Immature natural killer cell (primary cell): ENCODE data around the gene SIGLEC6. TPM values are rescaled to one million over a fixed set of nuclear protein-coding genes. Genes with fewer than 3 reads are reported as not detected.

Experiments used
- DNase-seq, 3 donors: peaks; one replicate each; pipeline ENCODE4 v3.0.0; 2022; ENCODE audit warnings: mixed read lengths in 1 of 3
- H3K27ac Mint-ChIP-seq, 6 donors: one replicate each; pipeline ENCODE4 v1.8.0; 2020; ENCODE audit warnings: mixed read lengths in 6 of 6, mild to moderate bottlenecking in 5 of 6, inconsistent platforms in 4 of 6, moderate library complexity in 3 of 6
- H3K27me3 Mint-ChIP-seq, 3 donors: one replicate each; pipeline ENCODE4 v1.8.0; 2020 to 2021; ENCODE audit warnings: low read depth in 3 of 3, mild to moderate bottlenecking in 3 of 3, mixed read lengths in 3 of 3, moderate library complexity in 3 of 3, inconsistent platforms in 1 of 3
- H3K36me3 Mint-ChIP-seq, 3 donors: one replicate each; pipeline ENCODE4 v1.8.0; 2020; ENCODE audit warnings: mixed read lengths in 3 of 3, inconsistent platforms in 2 of 3, mild to moderate bottlenecking in 2 of 3
- H3K4me1 Mint-ChIP-seq, 2 donors: one replicate each; pipeline ENCODE4 v1.8.0; 2020; ENCODE audit warnings: inconsistent platforms in 2 of 2, mild to moderate bottlenecking in 2 of 2, mixed read lengths in 2 of 2, moderate library complexity in 1 of 2
- H3K4me3 Mint-ChIP-seq, 5 donors: one replicate each; pipeline ENCODE4 v1.8.0; 2020; ENCODE audit warnings: mild to moderate bottlenecking in 5 of 5, mixed read lengths in 5 of 5, inconsistent platforms in 3 of 5, moderate library complexity in 3 of 5
- H3K9me3 Mint-ChIP-seq, 6 donors: one replicate each; pipeline ENCODE4 v1.8.0; 2020; ENCODE audit warnings: mild to moderate bottlenecking in 6 of 6, mixed read lengths in 6 of 6, inconsistent platforms in 4 of 6, moderate library complexity in 3 of 6
- polyA plus RNA-seq, 3 donors: library from polyadenylated mRNA; unstranded; fragments of 300-500 nt; fragmentation: Illumina TruSeq; gene quantifications; one replicate each; pipeline ENCODE4 v1.2.3, GENCODE V29; 2021

SIGLEC6 gene
- polyA plus RNA-seq, 3 donors from 2014 or later = 0.39 to 0.68 TPM; not detected in 1

DNA sequence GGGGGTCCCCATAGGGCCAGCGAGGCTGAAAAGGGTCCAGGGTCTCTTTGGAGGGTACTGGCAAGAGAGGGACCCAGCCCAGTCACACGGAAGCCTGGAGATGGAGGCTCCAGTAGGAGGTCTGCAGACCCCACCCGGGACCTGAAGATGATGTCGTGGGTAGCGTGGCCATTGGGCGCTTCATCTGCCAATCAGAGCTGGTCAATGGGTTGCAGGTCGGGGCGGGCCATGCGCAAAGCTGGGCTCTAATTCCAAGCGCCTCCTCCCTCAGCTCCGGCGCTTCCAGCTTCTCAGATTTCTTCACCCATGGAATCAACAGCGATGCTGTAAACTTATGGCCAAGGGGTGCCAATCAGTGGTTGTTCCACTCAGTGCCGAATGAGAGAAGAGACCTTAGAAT is 40.8 kb downstream of the SIGLEC6 start:
- H3K27me3 Mint-ChIP-seq = peaks cover 6 to 12% (median 7%) of the 10 kb centered on the region in 3 donors
- H3K4me1 Mint-ChIP-seq = no peaks in the 10 kb centered on the region
- no peak overlapping the region for H3K4me3 Mint-ChIP-seq
- H3K9me3 Mint-ChIP-seq = no peaks in the 10 kb centered on the region
- no peak for DNase-seq
- H3K36me3 Mint-ChIP-seq = no peaks in the 10 kb centered on the region
- no peak overlapping the region for H3K27ac Mint-ChIP-seq

DNA sequence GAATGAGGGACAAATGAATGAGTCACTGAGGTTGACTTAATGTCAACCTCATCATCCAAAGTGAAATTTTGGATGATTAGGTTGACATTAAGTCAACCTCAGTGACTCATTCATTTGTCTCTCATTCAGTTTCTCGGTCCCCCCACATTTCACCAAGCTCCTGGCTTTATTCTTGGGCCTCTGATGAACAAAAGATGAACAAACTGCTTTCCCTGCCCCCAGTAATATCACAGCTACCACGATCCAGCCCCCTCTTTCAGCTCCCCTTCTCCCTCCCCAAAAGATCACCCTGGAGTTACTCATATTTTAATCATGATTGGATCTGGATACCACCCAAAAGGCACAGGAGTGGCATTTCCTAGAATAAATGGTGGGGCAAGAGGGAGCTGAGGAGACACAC is 42.4 kb downstream of the SIGLEC6 start:
- peaks cover 7 to 14% (median 10%) of the 10 kb centered on the region in 3 donors for H3K27me3 Mint-ChIP-seq
- no peaks in the 10 kb centered on the region for H3K36me3 Mint-ChIP-seq
- no peaks in the 10 kb centered on the region for H3K9me3 Mint-ChIP-seq
- no peak for DNase-seq
- H3K27ac Mint-ChIP-seq = no peak overlapping the region
- H3K4me1 Mint-ChIP-seq = no peaks in the 10 kb centered on the region
- H3K4me3 Mint-ChIP-seq = no peak overlapping the region

GRCh38 chr19:51488491-51488890 is 43.0 kb downstream of the SIGLEC6 start:
- H3K27ac Mint-ChIP-seq = no peak overlapping the region
- peaks cover 7 to 11% (median 8%) of the 10 kb centered on the region in 3 donors for H3K27me3 Mint-ChIP-seq
- H3K4me1 Mint-ChIP-seq = no peaks in the 10 kb centered on the region

DNA sequence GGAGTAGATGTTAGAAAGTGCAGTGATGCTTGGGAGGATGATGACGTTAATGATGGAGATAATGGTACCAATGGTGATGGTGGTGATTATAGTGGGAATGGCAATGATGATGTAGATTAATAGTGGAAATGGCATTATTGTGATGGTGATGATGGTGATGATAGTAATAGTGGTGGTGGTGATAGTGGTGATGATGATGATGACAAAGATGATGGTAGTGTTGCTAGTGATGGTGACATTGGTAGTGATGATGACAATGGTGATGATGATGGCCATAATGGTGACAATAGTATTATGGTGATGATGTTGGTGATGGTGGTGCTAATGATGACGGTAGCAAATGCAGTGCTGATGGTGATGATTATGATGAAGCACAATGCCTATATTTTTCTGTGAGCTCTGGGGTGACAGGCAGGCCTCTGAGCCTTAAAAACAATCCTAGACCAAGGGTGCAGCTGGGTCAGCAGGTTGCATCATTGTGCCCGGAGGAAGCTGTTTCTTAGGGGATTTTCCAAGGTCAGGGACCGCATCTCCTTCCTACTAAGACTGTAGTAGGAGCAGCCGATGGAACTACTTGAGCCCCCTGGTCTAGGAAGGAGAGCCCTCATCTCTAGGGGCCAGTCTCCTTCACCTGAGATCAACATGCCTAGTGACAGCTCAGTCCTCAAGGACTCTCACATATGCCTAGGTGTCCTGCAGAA is 45.4 kb downstream of the SIGLEC6 start:
- H3K4me3 Mint-ChIP-seq = no peak overlapping the region
- H3K36me3 Mint-ChIP-seq = no peaks in the 10 kb centered on the region
- DNase-seq = no peak
- H3K27me3 Mint-ChIP-seq = peaks cover 7 to 14% (median 8%) of the 10 kb centered on the region in 3 donors
- H3K4me1 Mint-ChIP-seq = no peaks in the 10 kb centered on the region
- H3K27ac Mint-ChIP-seq = no peak overlapping the region
- H3K9me3 Mint-ChIP-seq = no peaks in the 10 kb centered on the region

More at GRCh38 chr19:51488491-51488890, 43.0 kb downstream of the SIGLEC6 start:
- no peaks in the 10 kb centered on the region for H3K9me3 Mint-ChIP-seq
- DNase-seq = no peak
- H3K4me3 Mint-ChIP-seq = no peak overlapping the region
- H3K36me3 Mint-ChIP-seq = no peaks in the 10 kb centered on the region

DNA sequence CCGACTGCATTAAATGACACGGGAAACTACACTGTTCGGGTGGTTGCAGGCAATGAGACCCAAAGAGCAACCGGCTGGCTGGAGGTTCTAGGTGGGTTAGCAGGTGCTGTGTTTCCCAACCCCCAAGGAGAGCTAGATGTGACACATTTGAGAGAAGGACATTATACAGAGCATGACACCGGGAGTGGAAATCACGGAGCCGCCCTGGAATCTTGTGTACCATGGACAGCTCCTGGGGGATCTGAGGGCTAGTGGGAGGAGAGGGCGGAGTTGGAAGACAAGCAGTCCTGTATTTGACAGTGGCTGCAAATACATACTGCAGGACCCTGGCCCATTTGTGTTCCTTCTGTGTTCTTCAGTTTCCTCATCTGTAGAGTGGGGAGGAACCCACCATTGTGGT is 50.9 kb downstream of the SIGLEC6 start:
- H3K4me3 Mint-ChIP-seq = no peak overlapping the region
- no peaks in the 10 kb centered on the region for H3K36me3 Mint-ChIP-seq
- no peak for DNase-seq
- peaks cover 8 to 18% (median 12%) of the 10 kb centered on the region in 3 donors for H3K27me3 Mint-ChIP-seq
- H3K9me3 Mint-ChIP-seq = peaks cover 0 to 3% (median 0%) of the 10 kb centered on the region in 6 donors
- H3K27ac Mint-ChIP-seq = no peak overlapping the region
- H3K4me1 Mint-ChIP-seq = no peaks in the 10 kb centered on the region

- no peaks in the 10 kb centered on the region for H3K36me3 Mint-ChIP-seq
- DNase-seq = no peak
- H3K27me3 Mint-ChIP-seq = peaks cover 10 to 19% (median 11%) of the 10 kb centered on the region in 3 donors
- no peaks in the 10 kb centered on the region for H3K4me1 Mint-ChIP-seq
- H3K27ac Mint-ChIP-seq = no peak overlapping the region
- H3K4me3 Mint-ChIP-seq = no peak overlapping the region
- peaks cover 0 to 3% (median 0%) of the 10 kb centered on the region in 6 donors for H3K9me3 Mint-ChIP-seq
Observed at GRCh38 chr19:51479531-51480331, 51.7 kb downstream of the SIGLEC6 start.

GRCh38 chr19:51478381-51479234 is 52.9 kb downstream of the SIGLEC6 start, which contains the start of gene CEACAM18:
Gene CEACAM18, plus strand, starts transcription at chr19:51478539.
- Mint-ChIP-seq H3K27me3 (peaks cover 11 to 17% (median 11%) of the 10 kb centered on the region in 3 donors), H3K4me1 (no peaks in the 10 kb centered on the region), H3K27ac (no peak within 1 kb of the TSS), H3K9me3 (peaks cover 0 to 3% (median 0%) of the 10 kb centered on the region in 6 donors), H3K4me3 (no peak within 1 kb of the TSS), H3K36me3 (no peaks in the 10 kb centered on the region)
- DNase-seq = no peak

DNA sequence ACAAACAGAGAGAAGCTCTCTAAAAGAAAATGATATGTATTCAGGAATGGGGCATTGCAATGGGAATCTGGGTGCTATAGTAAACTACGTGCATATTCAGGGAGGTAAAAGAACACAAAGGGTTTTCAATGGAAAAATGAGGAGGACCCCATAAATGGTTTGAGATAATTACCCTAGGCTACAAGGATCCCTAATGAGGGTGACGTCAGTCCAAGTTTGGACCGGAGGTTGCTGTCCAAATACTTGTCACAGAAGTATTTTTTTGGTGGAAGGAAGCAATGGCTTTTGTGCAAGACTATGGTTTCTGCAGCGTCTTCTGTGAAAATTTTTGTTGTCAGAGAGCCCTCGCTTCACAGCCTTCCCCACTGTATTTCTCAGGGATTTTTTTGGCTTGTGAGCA is 54.1 kb downstream of the SIGLEC6 start:
- Mint-ChIP-seq H3K4me1 (no peaks in the 10 kb centered on the region), H3K36me3 (no peaks in the 10 kb centered on the region), H3K9me3 (peaks cover 0 to 3% (median 0%) of the 10 kb centered on the region in 6 donors), H3K4me3 (no peak overlapping the region), H3K27me3 (peaks cover 12 to 15% (median 13%) of the 10 kb centered on the region in 3 donors), H3K27ac (no peak overlapping the region)
- DNase-seq = no peak

- Mint-ChIP-seq H3K27me3 (peaks cover 10 to 15% (median 11%) of the 10 kb centered on the region in 3 donors), H3K27ac (no peak overlapping the region), H3K4me1 (no peaks in the 10 kb centered on the region), H3K4me3 (no peak overlapping the region), H3K9me3 (peaks cover 0 to 3% (median 0%) of the 10 kb centered on the region in 6 donors), H3K36me3 (no peaks in the 10 kb centered on the region)
- DNase-seq = no peak
Observed at GRCh38 chr19:51476164-51476563, 55.3 kb downstream of the SIGLEC6 start.

DNA sequence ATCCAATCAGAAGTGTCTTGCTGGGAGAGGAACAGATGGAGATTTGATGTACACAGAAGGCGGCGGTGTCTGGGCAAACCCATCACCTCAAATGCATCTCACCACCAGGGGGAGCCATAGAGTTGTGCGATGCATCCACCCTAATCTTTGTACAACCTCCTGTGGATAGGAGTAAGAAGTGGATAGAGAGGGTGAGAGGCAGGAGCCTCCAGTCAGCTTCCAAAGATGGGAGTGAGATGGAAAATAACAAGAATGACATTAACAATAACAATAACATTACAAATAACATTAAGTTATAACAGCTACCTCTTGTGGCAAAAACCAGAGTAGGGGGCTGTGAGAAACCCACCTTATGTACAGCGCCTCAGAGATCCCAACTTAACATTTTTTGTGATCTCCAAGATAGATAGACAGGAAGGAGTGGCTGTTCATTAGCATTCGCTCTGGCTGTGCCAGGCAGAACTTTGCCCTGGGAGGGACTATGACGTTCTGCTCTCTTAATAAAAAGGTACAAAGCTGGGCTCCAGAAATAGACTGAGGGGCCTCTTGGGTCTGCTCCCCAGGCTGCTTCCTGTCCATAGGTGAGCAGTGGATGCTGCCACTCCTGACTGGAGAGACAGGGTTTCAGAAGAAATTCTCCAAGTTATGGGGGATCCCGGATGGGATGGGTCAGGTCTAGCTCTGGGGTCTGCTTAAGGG is 58.3 kb downstream of the SIGLEC6 start:
- H3K27ac Mint-ChIP-seq = no peak overlapping the region
- peaks cover 0 to 3% (median 0%) of the 10 kb centered on the region in 6 donors for H3K9me3 Mint-ChIP-seq

GRCh38 chr19:51472607-51473006 is 58.9 kb downstream of the SIGLEC6 start:
- peaks cover 0 to 7% of the 10 kb centered on the region in 2 donors for H3K4me1 Mint-ChIP-seq
- peaks cover 0 to 3% (median 0%) of the 10 kb centered on the region in 6 donors for H3K9me3 Mint-ChIP-seq
- H3K4me3 Mint-ChIP-seq = no peak overlapping the region
- H3K36me3 Mint-ChIP-seq = no peaks in the 10 kb centered on the region
- DNase-seq = no peak
- H3K27ac Mint-ChIP-seq = no peak overlapping the region
- H3K27me3 Mint-ChIP-seq = peaks cover 8 to 13% (median 12%) of the 10 kb centered on the region in 3 donors

More for the DNA sequence above, 58.3 kb downstream of the SIGLEC6 start:
- Mint-ChIP-seq H3K36me3 (no peaks in the 10 kb centered on the region), H3K27me3 (peaks cover 9 to 13% (median 10%) of the 10 kb centered on the region in 3 donors), H3K4me1 (peaks cover 0 to 1% of the 10 kb centered on the region in 2 donors), H3K4me3 (no peak overlapping the region)
- DNase-seq = peak; percentile 65 to 71 (median 67)

GRCh38 chr19:51471527-51471926 is 59.9 kb downstream of the SIGLEC6 start:
- no peak for DNase-seq
- Mint-ChIP-seq H3K36me3 (no peaks in the 10 kb centered on the region), H3K9me3 (peaks cover 0 to 3% (median 0%) of the 10 kb centered on the region in 6 donors), H3K27me3 (peaks cover 8 to 16% (median 13%) of the 10 kb centered on the region in 3 donors), H3K4me3 (no peak overlapping the region), H3K27ac (no peak overlapping the region), H3K4me1 (peaks cover 0 to 9% of the 10 kb centered on the region in 2 donors)

GRCh38 chr19:51470966-51471365 is 60.5 kb downstream of the SIGLEC6 start:
- peaks cover 0 to 9% of the 10 kb centered on the region in 2 donors for H3K4me1 Mint-ChIP-seq
- H3K4me3 Mint-ChIP-seq = no peak overlapping the region
- DNase-seq = no peak
- H3K9me3 Mint-ChIP-seq = peaks cover 0 to 3% (median 0%) of the 10 kb centered on the region in 6 donors
- no peak overlapping the region for H3K27ac Mint-ChIP-seq
- peaks cover 13 to 21% (median 13%) of the 10 kb centered on the region in 3 donors for H3K27me3 Mint-ChIP-seq
- no peaks in the 10 kb centered on the region for H3K36me3 Mint-ChIP-seq
